Sigmoid colon (tissue), 7 donors: ENCODE data around the gene ANKRD33B. TPM values are rescaled to one million over a fixed set of nuclear protein-coding genes. Genes with fewer than 3 reads are reported as not detected.
"Not testable (repeated sequence)": the region's sequence is repeated elsewhere in the genome, so short reads cannot be mapped to it uniquely, and the experiment has no call there.

Source experiments
- DNase-seq: peaks from one replicate; pipeline ENCODE4 v3.0.0-alpha.2; 2019
- H3K27ac ChIP-seq, 4 donors: fragments of 200-600 bp; sonication (generic); one replicate each; pipeline ENCODE4 v1.5.1; 2016 to 2019; ENCODE audit warnings: mild to moderate bottlenecking in 1 of 4
- H3K27me3 ChIP-seq, 3 donors: fragments of 200-600 bp; sonication (generic); one replicate each; pipeline ENCODE4 v1.5.1; 2019; ENCODE audit warnings: mild to moderate bottlenecking in 1 of 3
- H3K36me3 ChIP-seq, 4 donors: fragments of 200-600 bp; sonication (generic); one replicate each; pipeline ENCODE4 v1.5.1; 2016 to 2019
- H3K4me1 ChIP-seq, 4 donors: fragments of 200-600 bp; sonication (generic); one replicate each; pipeline ENCODE4 v1.5.1; 2017 to 2019
- H3K4me3 ChIP-seq, 4 donors: fragments of 200-600 bp; sonication (generic); one replicate each; pipeline ENCODE4 v1.5.1; 2017 to 2019; ENCODE audit warnings: mild to moderate bottlenecking in 2 of 4, moderate library complexity in 1 of 4
- H3K9me3 ChIP-seq, 4 donors: fragments of 200-600 bp in 3 of 4; sonication (generic) in 3 of 4; one replicate each; pipeline versions ENCODE4 v1.5.1 to v1.6.1; 2013 to 2019
- CTCF ChIP-seq, 4 experiments: fragments of 450-650 bp in 3 of 4; fragments of 200-600 bp in 1 of 4; IDR thresholded peaks; one replicate each; pipeline ENCODE4 v1.5.1; 2016 to 2019; ENCODE audit warnings: antibody characterized with exemption in 4 of 4, mild to moderate bottlenecking in 3 of 4, moderate library complexity in 2 of 4
- EP300 ChIP-seq, 4 donors: sonication (generic); formaldehyde crosslinking; IDR thresholded peaks; one replicate each; pipeline ENCODE4 v1.6.1; 2017; ENCODE audit warnings: antibody characterized with exemption in 4 of 4
- POLR2A ChIP-seq, 2 donors: fragments of 450-650 bp; IDR thresholded peaks; one replicate each; pipeline ENCODE4 v1.6.1; 2016; ENCODE audit warnings: antibody characterized with exemption in 2 of 2, mild to moderate bottlenecking in 2 of 2, moderate library complexity in 2 of 2
- POLR2AphosphoS5 ChIP-seq, 4 donors: sonication (generic); formaldehyde crosslinking; IDR thresholded peaks; one replicate each; pipeline ENCODE4 v1.6.1; 2017; ENCODE audit warnings: antibody characterized with exemption in 4 of 4
- WGBS, 2 donors: extraction: QIAGEN DNeasy Blood & Tissue Kit; methylation state at CpG; one replicate each; pipeline ENCODE4 v1.1.7; 2013; 5-methylcytosine and 5-hydroxymethylcytosine counted together
- intact Hi-C: fragments of 100-400 bp; cut with DNase I; formaldehyde crosslinking; loops from one replicate; pipeline ENCODE4 v1.15.1; 2023
- polyA plus RNA-seq, 3 donors: library from polyadenylated mRNA; stranded (reverse); fragments of 200-250 nt; gene quantifications; one replicate each; pipeline ENCODE4 v1.2.3, GENCODE V29; 2013
- total RNA-seq, 4 donors: library from RNA; depleted of rRNA; stranded (reverse); fragments of >200 nt; gene quantifications; one replicate each; pipeline ENCODE4 v1.1.0, GENCODE V29; 2016
- donor health status: healthy with polysubstance abuse.
- donor health status: Bipolar disorder and iron deficiency.
- donor health status: healthy.

ANKRD33B gene
- total RNA-seq (1 to 10 TPM; 2.7 to 4.6 (median 3.6) TPM), polyA plus RNA-seq (1 to 10 TPM in 2 of 3 donors, under 1 TPM in 1; 0.23 to 2.1 (median 1.2) TPM)

- DNase-seq = peak; percentile 74
- H3K27ac ChIP-seq = peak within 1 kb of the TSS; percentile 63 to 73 (median 70)
- peaks cover 38 to 60% (median 42%) of the 10 kb centered on the region in 3 donors for H3K27me3 ChIP-seq
- peaks cover 0 to 50% (median 40%) of the 10 kb centered on the region in 4 donors for H3K4me1 ChIP-seq
- H3K36me3 ChIP-seq = no peaks in the 10 kb centered on the region
- H3K4me3 ChIP-seq = peak within 1 kb of the TSS; percentile 31 to 66 (median 54)
- no peaks in the 10 kb centered on the region for H3K9me3 ChIP-seq
- TF ChIP-seq EP300 (IDR thresholded peaks at IDR 0.05) (no peak), POLR2AphosphoS5 (IDR thresholded peaks at IDR 0.05) (peak in 3 of 4 donors; percentile 57 to 86 (median 74))
- intact Hi-C loops = no loop called here
- 1% methylated on average over 119 of the region's 119 CpGs for WGBS, 2 donors
Observed at GRCh38 chr5:10563945-10564837, at the start of gene ANKRD33B. Gene ANKRD33B, plus strand, starts transcription at chr5:10564070. Its CDS starts 398 bp downstream, at chr5:10564468.

- H3K36me3 ChIP-seq, DNase-seq, H3K9me3 ChIP-seq, intact Hi-C loops, H3K4me3 ChIP-seq, H3K27ac ChIP-seq, H3K4me1 ChIP-seq: not testable (repeated sequence)
- peaks cover 0 to 40% (median 0%) of the 10 kb centered on the region in 3 donors for H3K27me3 ChIP-seq
- 86 to 92% methylated on average over 8 of the region's 8 CpGs for WGBS, 2 donors
Observed at GRCh38 chr5:10514572-10514971, 49.3 kb upstream of the ANKRD33B start.

DNA sequence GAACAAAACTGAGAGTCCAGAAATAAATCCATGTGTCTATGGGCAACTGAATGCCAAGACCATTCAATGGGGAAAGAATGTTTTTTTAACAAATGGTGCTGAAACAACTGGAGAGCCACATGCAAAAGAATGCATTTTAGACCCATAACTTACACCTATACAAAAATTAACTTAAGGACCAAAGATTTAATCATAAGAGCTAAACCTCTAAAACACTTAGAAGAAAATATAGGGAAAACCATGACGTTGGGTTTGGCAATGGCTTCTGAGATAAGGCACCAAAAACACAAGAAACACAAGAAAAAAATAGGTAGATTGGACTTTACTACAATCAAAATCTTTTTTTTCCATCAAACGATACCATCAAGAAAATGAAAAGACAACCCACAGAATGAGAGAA, 48.4 kb upstream of the ANKRD33B start:
- TF ChIP-seq POLR2A (IDR thresholded peaks at IDR 0.05) (no peak), CTCF (IDR thresholded peaks at IDR 0.05) (no peak), EP300 (IDR thresholded peaks at IDR 0.05) (no peak), POLR2AphosphoS5 (IDR thresholded peaks at IDR 0.05) (no peak)
- H3K27ac ChIP-seq = no peak overlapping the region
- H3K4me1 ChIP-seq = no peaks in the 10 kb centered on the region
- intact Hi-C loops = no loop called here
- DNase-seq = no peak
- 72 to 89% methylated on average over 2 of the region's 2 CpGs for WGBS, 2 donors
- peaks cover 0 to 1% (median 0%) of the 10 kb centered on the region in 4 donors for H3K9me3 ChIP-seq
- H3K4me3 ChIP-seq = no peak overlapping the region
- H3K36me3 ChIP-seq = no peaks in the 10 kb centered on the region
- H3K27me3 ChIP-seq = peaks cover 0 to 40% (median 0%) of the 10 kb centered on the region in 3 donors

DNA sequence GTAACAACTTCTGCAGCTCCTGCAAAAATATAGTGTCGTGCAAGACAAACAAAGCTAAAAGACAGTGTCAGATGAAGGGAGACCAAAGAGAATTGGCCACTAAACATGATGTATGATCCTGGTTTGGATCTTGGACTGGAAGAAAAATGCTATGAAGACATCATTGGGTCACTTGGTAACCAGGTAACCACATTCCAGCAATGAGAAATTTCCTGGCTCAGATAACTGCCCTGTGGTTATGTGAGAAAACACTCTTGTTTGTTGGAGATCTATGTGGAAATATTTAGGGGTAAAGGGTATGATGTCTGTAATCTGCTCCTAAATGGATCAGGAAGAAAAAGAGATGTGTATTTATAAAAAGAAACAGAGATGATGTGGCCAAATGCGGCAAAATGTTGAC, 45.5 kb upstream of the ANKRD33B start:
- Histone ChIP-seq H3K4me1 (no peaks in the 10 kb centered on the region), H3K4me3 (no peak overlapping the region), H3K9me3 (peaks cover 0 to 1% (median 0%) of the 10 kb centered on the region in 4 donors), H3K27ac (no peak overlapping the region), H3K36me3 (no peaks in the 10 kb centered on the region), H3K27me3 (peaks cover 0 to 22% (median 0%) of the 10 kb centered on the region in 3 donors)
- 82 to 87% methylated on average over 2 of the region's 2 CpGs for WGBS, 2 donors
- TF ChIP-seq POLR2AphosphoS5 (IDR thresholded peaks at IDR 0.05) (no peak), CTCF (IDR thresholded peaks at IDR 0.05) (no peak), POLR2A (IDR thresholded peaks at IDR 0.05) (no peak)
- intact Hi-C loops = no loop called here
- no peak for DNase-seq

GRCh38 chr5:10519729-10520128, 44.1 kb upstream of the ANKRD33B start:
- intact Hi-C loops = no loop called here
- peaks cover 0 to 12% (median 0%) of the 10 kb centered on the region in 3 donors for H3K27me3 ChIP-seq
- H3K36me3 ChIP-seq = no peaks in the 10 kb centered on the region
- TF ChIP-seq CTCF (IDR thresholded peaks at IDR 0.05) (no peak), POLR2AphosphoS5 (IDR thresholded peaks at IDR 0.05) (no peak), POLR2A (IDR thresholded peaks at IDR 0.05) (no peak), EP300 (IDR thresholded peaks at IDR 0.05) (no peak)
- 87% methylated on average over 7 of the region's 7 CpGs for WGBS, 2 donors
- no peaks in the 10 kb centered on the region for H3K4me1 ChIP-seq
- peaks cover 0 to 1% (median 0%) of the 10 kb centered on the region in 4 donors for H3K9me3 ChIP-seq
- H3K4me3 ChIP-seq = no peak overlapping the region
- no peak overlapping the region for H3K27ac ChIP-seq
- DNase-seq = peak; percentile 13
